ENCODE measurements around the gene SUSD4. TPM values are rescaled to one million over a fixed set of nuclear protein-coding genes. Genes with fewer than 3 reads are reported as not detected.

SUSD4 gene
- total and polyA plus RNA-seq, 2 of the 8 experiments (the other 6 are each of a cell fraction or from before 2014, with no cell fraction given), result 3.9 to 5.2 TPM

DNA sequence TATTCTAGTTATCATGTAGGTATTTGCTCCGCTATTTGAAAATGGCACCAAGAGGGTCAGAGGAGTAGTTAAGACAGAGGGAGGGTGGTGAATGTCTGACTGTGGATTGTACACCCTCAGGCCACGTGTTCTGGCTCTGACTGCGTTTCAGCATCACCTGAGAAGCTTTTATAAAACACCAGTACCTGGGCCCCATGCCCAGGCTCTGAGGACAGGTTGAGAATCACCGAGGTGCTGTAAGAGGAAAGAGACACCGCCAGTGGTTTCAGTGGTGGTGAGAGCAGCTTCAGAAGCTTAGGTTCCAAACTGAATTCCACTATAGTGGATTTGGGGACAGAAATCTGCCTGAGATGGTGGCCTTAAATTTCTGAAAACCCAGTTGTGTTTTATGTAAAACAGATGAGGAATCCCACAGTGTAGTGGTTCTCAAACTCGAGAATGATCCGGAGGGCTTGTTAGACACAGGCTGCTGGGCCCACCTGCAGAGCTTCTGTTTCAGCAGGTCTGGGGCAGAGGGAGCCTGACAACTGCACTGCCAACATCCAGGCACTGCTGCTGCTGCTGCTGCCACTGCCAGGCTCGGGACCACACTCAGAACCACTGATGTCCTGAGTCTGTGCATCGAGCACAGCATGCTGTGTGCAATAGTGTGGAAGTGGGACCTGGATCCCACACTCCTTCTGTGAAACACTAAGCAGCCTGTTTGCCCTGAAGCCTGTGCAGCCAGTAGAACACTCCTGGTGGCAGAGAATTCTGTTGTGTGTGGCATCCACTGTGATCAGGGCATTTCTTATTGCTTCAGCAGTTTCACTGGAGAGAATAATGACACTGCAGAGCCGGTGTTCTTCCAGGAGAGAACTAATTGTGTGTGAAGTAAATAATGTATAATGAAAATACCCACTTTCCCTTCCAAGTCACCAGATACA lies 98.7 kb downstream of the SUSD4 start:
- Histone ChIP-seq H4K91ac (replicated peaks; ENCODE audit: insufficient read length, low read length) (no peak overlapping the region), H3K23ac (ENCODE audit: insufficient read length) (no peak overlapping the region), H3K9ac (replicated peaks in 1 of 4; ENCODE audit: extremely low read depth in 1 of 4, low read depth in 3 of 4, low read length in 3 of 4) (no peak overlapping the region), H3K14ac (ENCODE audit: insufficient read length) (no peak overlapping the region), H3K4me3 (ENCODE audit: extremely low read depth in 1 of 4, insufficient read depth in 2 of 4, low read depth in 3 of 4, low read length in 4 of 4) (no peak overlapping the region), H2AK5ac (ENCODE audit: low read depth, low read length) (no peak overlapping the region), H3K27ac (ENCODE audit: low read depth, low read length) (no peak overlapping the region), H2BK120ac (replicated peaks; ENCODE audit: low read depth, low read length) (no peak overlapping the region), H4K5ac (ENCODE audit: insufficient read length, low read depth, low read length) (no peak overlapping the region), H3K36me3 (ENCODE audit: control insufficient read depth in 2 of 4, insufficient read depth in 4 of 4, low read length in 3 of 4) (no peaks in the 10 kb centered on the region), H3K79me2 (ENCODE audit: control insufficient read depth in 1 of 2, insufficient read depth in 2 of 2, low read length in 2 of 2) (no peaks in the 10 kb centered on the region), H4K20me1 (replicated peaks in 1 of 2; ENCODE audit: control insufficient read depth in 1 of 2, insufficient read depth in 2 of 2, low read length in 2 of 2) (peaks cover 0 to 3% of the 10 kb centered on the region in 2 experiments), H3K56ac (replicated peaks; ENCODE audit: insufficient read length, low read depth, low read length) (no peak overlapping the region), H2BK15ac (ENCODE audit: low read length) (no peak overlapping the region), H3K4ac (replicated peaks; ENCODE audit: insufficient read length, low read depth, low read length) (no peak overlapping the region), H2AFZ (ENCODE audit: low read length) (no peak overlapping the region), H3K79me1 (ENCODE audit: low read depth, low read length) (no peaks in the 10 kb centered on the region), H3K18ac (ENCODE audit: extremely low read depth, low read length) (no peak overlapping the region), H3K4me2 (ENCODE audit: insufficient read depth in 1 of 2, low read depth in 2 of 2, low read length in 2 of 2) (no peak overlapping the region), H2BK20ac (ENCODE audit: low read length) (no peak overlapping the region), H3K23me2 (ENCODE audit: low read depth, low read length) (no peaks in the 10 kb centered on the region; the same call in 1 of the 2 replicates), H3K9me3 (ENCODE audit: insufficient read depth in 2 of 2, low read depth in 1 of 2, low read length in 1 of 2) (no peaks in the 10 kb centered on the region), H4K8ac (ENCODE audit: extremely low read depth, insufficient read depth, low read length) (no peak overlapping the region), H2BK12ac (ENCODE audit: low read depth, low read length) (no peak overlapping the region), H3K4me1 (replicated peaks in 1 of 4; ENCODE audit: control insufficient read depth in 3 of 4, insufficient read depth in 4 of 4, low read length in 3 of 4) (no peaks in the 10 kb centered on the region), H3K27me3 (replicated peaks in 1 of 4; ENCODE audit: control insufficient read depth in 3 of 4, extremely low read depth in 1 of 4, insufficient read depth in 3 of 4, low read length in 3 of 4) (no peaks in the 10 kb centered on the region; a peak in 1 of 7 replicates), H2BK5ac (ENCODE audit: low read depth, low read length) (no peak overlapping the region)
- ChIA-PET POLR2A (ENCODE audit: partially characterized antibody) (no interaction called here), CTCF (ENCODE audit: partially characterized antibody) (interaction anchor here (0.6 to 1.2 kb wide), 5 partner anchors 23 to 130 kb away, joined by 3 read pairs; no protein-coding TSS in a partner anchor)
- TF ChIP-seq NRF1 (IDR thresholded peaks at IDR 0.05; ENCODE audit: low read depth, low read length), result no peak
- DNase-seq (ENCODE audit: low read depth in 1 of 2, low spot score in 2 of 2) (no peak), FAIRE-seq (no peak)
- WGBS, 2 experiments (ENCODE audit: extremely low coverage in 1 of 2, insufficient coverage in 1 of 2, insufficient read length in 1 of 2, insufficient replicate concordance in 2 of 2, low coverage in 1 of 2, low lambda C conversion rate in 2 of 2, missing lambda C conversion rate in 1 of 2), result 81% methylated on average over 10 of the region's 10 CpGs; no CpG with 5 or more reads in 1 of the 2 experiments

All from H1 (cell line).